A204.1 (cell line): ENCODE measurements around the gene EDARADD.

Experiments used
- FAIRE-seq: peaks from 2 replicates; lab custom pipeline; 2012; peaks lifted over from hg19 to GRCh38; lab: Jason Lieb, UNC

The EDARADD gene

GRCh38 chr1:236516929-236517704, 123.0 kb downstream of the EDARADD start:
- FAIRE-seq: no peak

- no peak for FAIRE-seq
These were observed 124.2 kb downstream of the EDARADD start for GRCh38 chr1:236518322-236518721.

DNA sequence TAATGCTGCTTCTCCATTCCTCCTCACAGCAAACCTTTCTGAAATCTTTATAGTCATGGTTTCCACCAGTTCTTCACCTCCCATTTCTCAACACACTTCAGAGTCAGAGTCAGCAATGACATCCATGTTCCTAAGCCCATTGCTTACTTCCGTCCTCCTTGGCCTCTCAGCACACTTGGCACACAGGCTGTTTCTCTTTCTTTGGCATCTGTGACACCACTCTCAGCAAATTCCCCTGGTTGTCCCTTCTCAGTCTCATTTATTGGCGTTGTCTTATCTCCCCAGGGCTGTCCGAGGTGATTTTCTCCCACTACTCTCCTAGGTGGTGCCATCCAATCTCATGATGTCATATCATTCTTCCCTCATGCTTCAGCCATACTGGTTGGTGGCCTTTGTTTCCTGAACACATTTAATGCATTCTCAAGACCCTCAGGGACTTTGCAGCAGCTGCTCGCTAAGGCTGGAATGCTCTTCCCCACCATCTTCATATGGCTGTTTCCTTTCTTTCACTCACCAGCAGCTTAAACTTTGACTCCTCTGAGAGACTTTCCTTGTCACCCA, 126.4 kb downstream of the EDARADD start:
- no peak for FAIRE-seq

GRCh38 chr1:236522937-236523703, 129.0 kb downstream of the EDARADD start:
- FAIRE-seq: no peak

GRCh38 chr1:236523704-236524141, 129.6 kb downstream of the EDARADD start, which contains the start of gene LGALS8:
Gene LGALS8 (plus strand): TSS chr1:236523982. CDS start chr1:236526071, 2,089 bp downstream.
- no peak for FAIRE-seq

- no peak for FAIRE-seq
These were observed 130.2 kb downstream of the EDARADD start for GRCh38 chr1:236524142-236524894.

DNA sequence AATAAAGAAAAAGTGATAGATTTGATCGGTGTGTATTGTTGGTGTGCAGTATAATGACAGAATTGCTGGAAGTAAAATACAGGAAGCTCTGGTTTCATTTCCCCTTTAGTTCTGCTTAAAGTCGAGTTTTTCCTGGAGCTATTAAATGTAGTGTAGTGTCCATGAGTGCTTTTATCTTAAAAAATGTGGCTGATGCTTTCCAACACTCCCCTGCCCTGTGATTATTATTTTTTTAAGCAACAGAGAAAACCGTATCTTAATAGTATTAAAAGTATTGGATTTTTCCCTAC, 130.8 kb downstream of the EDARADD start:
- no peak for FAIRE-seq

DNA sequence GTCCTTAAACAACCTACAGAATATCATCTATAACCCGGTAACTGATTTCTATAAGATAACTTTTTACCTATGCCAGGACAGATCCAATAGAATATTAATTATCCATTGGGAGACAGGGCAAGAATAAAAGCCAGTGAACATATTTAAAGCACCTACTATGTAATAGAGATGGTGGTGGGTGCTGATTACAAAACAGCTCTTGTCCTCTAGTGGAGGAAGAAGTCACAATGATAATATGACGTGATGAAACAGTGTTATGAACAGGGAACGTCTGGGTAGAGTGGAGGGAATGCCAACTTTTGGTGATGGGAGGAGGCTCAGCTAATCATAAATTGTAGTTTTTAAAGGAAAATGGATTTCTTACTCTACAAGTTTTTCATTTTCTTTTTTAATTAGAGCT, 132.0 kb downstream of the EDARADD start:
- FAIRE-seq: no peak

DNA sequence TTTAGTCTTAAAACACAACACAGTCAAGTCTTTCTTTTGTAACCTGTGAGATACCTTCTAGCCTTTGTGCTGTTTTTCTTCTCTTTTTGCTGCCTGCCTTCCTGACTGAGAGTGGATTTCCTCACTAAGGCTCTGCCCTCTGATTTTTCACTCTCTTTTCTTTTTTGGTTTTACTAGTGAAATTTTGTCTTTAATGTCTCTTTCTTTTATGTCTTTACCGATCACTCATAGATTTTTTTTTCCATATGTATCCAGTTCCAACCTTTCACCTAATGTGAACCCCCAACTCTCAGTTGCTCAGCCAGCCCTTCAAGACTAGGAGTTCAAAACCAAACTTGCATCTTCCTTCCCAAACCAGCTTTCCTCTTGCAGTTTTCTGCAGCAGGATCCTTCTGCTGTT, 136.2 kb downstream of the EDARADD start:
- no peak for FAIRE-seq

- FAIRE-seq: no peak
These were observed 136.9 kb downstream of the EDARADD start for GRCh38 chr1:236530959-236531358.

DNA sequence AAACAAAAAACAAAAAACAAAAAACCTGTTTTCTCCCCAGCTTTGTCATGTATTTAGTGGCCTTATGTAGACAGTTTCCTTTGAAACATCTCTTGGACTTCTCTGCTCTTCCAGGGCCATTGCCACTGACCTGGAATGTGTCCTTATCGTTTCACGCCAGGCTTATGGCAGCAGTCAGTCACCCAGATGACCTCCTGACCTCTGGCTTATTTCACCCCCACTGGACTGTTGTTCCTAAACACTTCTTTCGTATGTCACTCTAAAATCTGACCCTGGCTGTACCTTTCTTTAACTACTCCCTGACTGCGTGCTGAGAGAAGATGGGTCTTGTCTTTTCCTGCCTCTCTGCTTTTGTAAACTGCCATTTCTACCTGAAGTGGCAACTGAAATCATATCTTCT, 138.8 kb downstream of the EDARADD start:
- FAIRE-seq: no peak

- FAIRE-seq: no peak
These were observed 140.1 kb downstream of the EDARADD start for GRCh38 chr1:236534151-236534651.
